Mucosa of descending colon (tissue), 3 donors: ENCODE results near the gene SLC2A9. TPM values are rescaled to one million over a fixed set of nuclear protein-coding genes. Genes with fewer than 3 reads are reported as not detected.

Source experiments
- ATAC-seq: fragments of 200-7000 bp; cut with Tn5 transposase; one replicate; pipeline ENCODE4 v1.9.1; 2020; ENCODE audit warnings: mild to moderate bottlenecking, moderate library complexity
- DNase-seq, 3 donors: peaks; one replicate each; pipeline ENCODE4 v3.0.0-alpha.2; 2020
- H3K36me3 ChIP-seq: fragments of 200-600 bp; one replicate; pipeline ENCODE4 v1.8.0; 2021; ENCODE audit warnings: low read depth, mild to moderate bottlenecking
- H3K4me1 ChIP-seq: fragments of 200-600 bp; one replicate; pipeline ENCODE4 v1.8.0; 2021; ENCODE audit warnings: low read depth, mild to moderate bottlenecking
- H3K4me3 ChIP-seq: fragments of 200-600 bp; one replicate; pipeline ENCODE4 v1.8.0; 2021; ENCODE audit warnings: mild to moderate bottlenecking
- H3K9me3 ChIP-seq: fragments of 200-600 bp; one replicate; pipeline ENCODE4 v1.8.0; 2021; ENCODE audit warnings: mild to moderate bottlenecking
- intact Hi-C, 2 donors: fragments of 100-400 bp; cut with DNase I in 1 of 2; cut with micrococcal nuclease in 1 of 2; formaldehyde crosslinking; loops; one replicate each; pipeline versions ENCODE4 v1.11.0 to v1.11.1; 2022; cut with DNase I, micrococcal nuclease
- total RNA-seq, 3 donors: library from RNA; stranded (reverse); fragmentation: NEBNext Ultra II Directional in 2 of 3; extraction: Animal tissue kit (Norgen Biotek cat#: 25700) in 2 of 3; gene quantifications; one replicate each; pipeline versions ENCODE4 v1.2.1 to v1.2.4, GENCODE V29; 2021 to 2023
- TF ChIP-seq, protein P1 (sequence below): fragments of 200-600 bp; IDR thresholded peaks from one replicate; pipeline ENCODE4 v1.8.0; 2022; ENCODE audit warnings: antibody characterized with exemption, mild to moderate bottlenecking
- donor health status: DM: no; HTN: no; CAD: no; lungs with moderate emphysema.
- donor health status: DM: no; HTN: no; CAD: no.
- donor health status: DM: no; HTN: yes; CAD: no.

Gene SLC2A9
- total RNA-seq, 3 donors from 2014 or later: 4.8 to 8.9 (median 8.1) TPM

DNA sequence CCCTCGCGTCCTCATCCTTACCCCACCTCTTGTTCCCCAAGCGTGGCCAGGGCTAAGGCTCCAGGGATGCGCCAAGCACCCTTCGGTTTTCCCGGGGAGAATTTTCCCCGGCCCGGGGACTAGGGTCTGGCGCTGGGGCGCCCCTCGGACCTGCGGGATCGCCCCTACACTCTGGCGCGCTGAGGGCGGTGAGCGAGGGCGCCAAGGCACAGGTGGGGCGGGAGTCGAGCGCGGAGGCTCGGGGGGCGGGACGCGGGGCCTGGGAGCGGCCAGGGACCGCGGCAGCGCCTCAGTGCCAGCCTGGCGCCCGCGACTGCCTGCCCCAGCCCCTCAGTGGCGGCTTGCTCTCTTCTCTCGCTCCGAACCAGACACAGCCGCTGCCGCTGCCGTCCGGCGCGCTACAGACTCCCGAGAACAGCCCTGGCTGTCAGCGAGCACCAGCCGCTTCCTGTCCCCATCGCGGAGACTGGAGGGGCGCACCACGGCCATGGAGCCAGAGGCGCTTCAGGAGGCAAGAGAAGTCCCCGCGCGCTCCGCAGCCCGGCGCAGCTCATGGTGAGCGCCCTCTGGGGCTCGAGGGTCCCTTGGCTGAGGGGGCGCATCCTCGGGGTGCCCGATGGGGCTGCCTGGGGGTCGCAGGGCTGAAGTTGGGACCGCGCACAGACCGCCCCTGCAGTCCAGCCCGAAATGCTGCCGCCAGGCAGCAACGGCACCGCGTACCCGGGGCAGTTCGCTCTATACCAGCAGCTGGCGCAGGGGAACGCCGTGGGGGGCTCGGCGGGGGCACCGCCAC, 239.8 kb downstream of the SLC2A9 start, which contains the start of gene DRD5:
Gene DRD5, plus strand, starts transcription at position 292 of the 793 bp plus-strand sequence. Its CDS starts 396 bp downstream, at position 688.
- Histone ChIP-seq H3K36me3 (no peaks in the 10 kb centered on the region), H3K4me3 (no peak within 1 kb of the TSS), H3K4me1 (peaks cover 3% of the 10 kb centered on the region), H3K9me3 (no peaks in the 10 kb centered on the region)
- ATAC-seq (no peak), DNase-seq (no peak)
- intact Hi-C loops: no loop called here
- TF ChIP-seq, protein P1, sequence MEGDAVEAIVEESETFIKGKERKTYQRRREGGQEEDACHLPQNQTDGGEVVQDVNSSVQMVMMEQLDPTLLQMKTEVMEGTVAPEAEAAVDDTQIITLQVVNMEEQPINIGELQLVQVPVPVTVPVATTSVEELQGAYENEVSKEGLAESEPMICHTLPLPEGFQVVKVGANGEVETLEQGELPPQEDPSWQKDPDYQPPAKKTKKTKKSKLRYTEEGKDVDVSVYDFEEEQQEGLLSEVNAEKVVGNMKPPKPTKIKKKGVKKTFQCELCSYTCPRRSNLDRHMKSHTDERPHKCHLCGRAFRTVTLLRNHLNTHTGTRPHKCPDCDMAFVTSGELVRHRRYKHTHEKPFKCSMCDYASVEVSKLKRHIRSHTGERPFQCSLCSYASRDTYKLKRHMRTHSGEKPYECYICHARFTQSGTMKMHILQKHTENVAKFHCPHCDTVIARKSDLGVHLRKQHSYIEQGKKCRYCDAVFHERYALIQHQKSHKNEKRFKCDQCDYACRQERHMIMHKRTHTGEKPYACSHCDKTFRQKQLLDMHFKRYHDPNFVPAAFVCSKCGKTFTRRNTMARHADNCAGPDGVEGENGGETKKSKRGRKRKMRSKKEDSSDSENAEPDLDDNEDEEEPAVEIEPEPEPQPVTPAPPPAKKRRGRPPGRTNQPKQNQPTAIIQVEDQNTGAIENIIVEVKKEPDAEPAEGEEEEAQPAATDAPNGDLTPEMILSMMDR: no peak

Other genes with a start within 250 kb of the SLC2A9 start
- gene DRD5, start 239.9 kb downstream of the SLC2A9 start, total RNA-seq: under 1 TPM in 1 of 3 donors, not detected in 2; 0.13 TPM
- 100 to 1,000 TPM; 366 to 467 (median 380) TPM for gene WDR1, start 95.3 kb upstream of the SLC2A9 start, total RNA-seq